GM21526 (cell line): ENCODE data around the gene TBCA.
"Not testable (repeated sequence)": the region's sequence is repeated elsewhere in the genome, so short reads cannot be mapped to it uniquely, and the experiment has no call there.

Source experiments
- ATAC-seq: cut with Tn5 transposase; IDR thresholded peaks from one replicate; pipeline ENCODE4 v1.9.1; 2021; ENCODE audit warnings: moderate library complexity; ENCODE audit not compliant: unreplicated experiment, low FRiP score

Gene TBCA

GRCh38 chr5:77718934-77719610 is 57.1 kb downstream of the TBCA start:
- no peak for ATAC-seq

- no peak for ATAC-seq
Measured at GRCh38 chr5:77709993-77710685, 66.0 kb downstream of the TBCA start.

GRCh38 chr5:77709340-77709739 is 66.8 kb downstream of the TBCA start:
- no peak for ATAC-seq

GRCh38 chr5:77707791-77708190 is 68.3 kb downstream of the TBCA start:
- ATAC-seq: no peak

- not testable (repeated sequence) for ATAC-seq
Measured at GRCh38 chr5:77699569-77699968, 76.6 kb downstream of the TBCA start.

- no peak for ATAC-seq
Measured at GRCh38 chr5:77698920-77699319, 77.2 kb downstream of the TBCA start.

GRCh38 chr5:77697692-77698091 is 78.4 kb downstream of the TBCA start:
- no peak for ATAC-seq

GRCh38 chr5:77696120-77696519 is 80.0 kb downstream of the TBCA start:
- ATAC-seq: no peak

- no peak for ATAC-seq
Measured at GRCh38 chr5:77693913-77694312, 82.2 kb downstream of the TBCA start.

GRCh38 chr5:77683171-77683732 is 92.9 kb downstream of the TBCA start:
- ATAC-seq: no peak

GRCh38 chr5:77670526-77670925 is 105.6 kb downstream of the TBCA start:
- ATAC-seq: no peak

- no peak for ATAC-seq
Measured at GRCh38 chr5:77669677-77670076, 106.5 kb downstream of the TBCA start.

- no peak for ATAC-seq
Measured at GRCh38 chr5:77663090-77663863, 112.9 kb downstream of the TBCA start.

- ATAC-seq: no peak
Measured at GRCh38 chr5:77662635-77663034, 113.5 kb downstream of the TBCA start.

- no peak for ATAC-seq
Measured at GRCh38 chr5:77658662-77659061, 117.5 kb downstream of the TBCA start.

- no peak for ATAC-seq
Measured at GRCh38 chr5:77651343-77651742, 124.8 kb downstream of the TBCA start.

GRCh38 chr5:77650686-77651085 is 125.5 kb downstream of the TBCA start:
- ATAC-seq: no peak

- no peak for ATAC-seq
Measured at GRCh38 chr5:77649776-77650175, 126.4 kb downstream of the TBCA start.

GRCh38 chr5:77645995-77646639 is 130.0 kb downstream of the TBCA start:
- no peak for ATAC-seq

GRCh38 chr5:77645158-77645994 is 130.8 kb downstream of the TBCA start:
- ATAC-seq: no peak
